ENCODE measurements around the gene COPG1.
A peak's percentile ranks its signal among the peaks of the same experiment; 100 is the strongest.

The COPG1 gene

GRCh38 chr3:129316248-129317013 lies 67.0 kb downstream of the COPG1 start:
- peak; percentile 85 for DNase-seq (ENCODE audit: extremely low spot score)
- no peak for TF ChIP-seq HDGF (IDR thresholded peaks at IDR 0.05; ENCODE audit: borderline replicate concordance)
- TF ChIP-seq BHLHE40 (IDR thresholded peaks at IDR 0.05; ENCODE audit: borderline replicate concordance) = no peak
- no peak for TF ChIP-seq ARNT (IDR thresholded peaks at IDR 0.05)
- TF ChIP-seq L3MBTL2 (conservative IDR thresholded peaks at IDR 0.05) = 0 out of 2 replicates have a peak, but pooled peaks have one; percentile 20
- no peak for TF ChIP-seq ZNF384 (IDR thresholded peaks at IDR 0.05)
- no peak for TF ChIP-seq NFRKB (IDR thresholded peaks at IDR 0.05)
- TF ChIP-seq SUZ12 (IDR thresholded peaks at IDR 0.05) = no peak
- no peak for TF ChIP-seq LEF1 (IDR thresholded peaks at IDR 0.05; ENCODE audit: borderline replicate concordance)
- no peak for TF ChIP-seq CTBP1 (IDR thresholded peaks at IDR 0.05; ENCODE audit: borderline replicate concordance)
- TF ChIP-seq FOXM1 (IDR thresholded peaks at IDR 0.05; ENCODE audit: borderline replicate concordance) = peak; percentile 63; the same call in 1 of the 2 replicates
- TF ChIP-seq FOXA1 (IDR thresholded peaks at IDR 0.05) = no peak
- peak; percentile 99 for TF ChIP-seq FOXK2 (IDR thresholded peaks at IDR 0.05)
- peak; percentile 85 for TF ChIP-seq ELF4 (IDR thresholded peaks at IDR 0.05)
- POLR2A ChIA-PET = interaction anchor here (0.7 to 5.3 kb wide), 23 partner anchors 9 to 249 kb away, joined by 3 to 60 read pairs (median 5); partner anchors contain the start of genes COPG1, HMCES, IFT122 and MBD4
- CTCF ChIA-PET = interaction anchor here (0.6 to 1.8 kb wide), 11 partner anchors 9 to 552 kb away, joined by 3 to 13 read pairs (median 4); no protein-coding TSS in a partner anchor

GRCh38 chr3:129317014-129317771 lies 67.8 kb downstream of the COPG1 start:
- TF ChIP-seq L3MBTL2 (conservative IDR thresholded peaks at IDR 0.05) (peak; percentile 4; the same call in 1 of the 2 replicates), TARDBP (IDR thresholded peaks at IDR 0.05) (no peak), ELF4 (IDR thresholded peaks at IDR 0.05) (no peak)
- ChIA-PET CTCF (interaction anchor here (0.6 to 1.8 kb wide), 7 partner anchors 10 to 88 kb away, joined by 3 to 13 read pairs (median 4); no protein-coding TSS in a partner anchor), POLR2A (interaction anchor here (1.0 to 5.3 kb wide), 15 partner anchors 9 to 123 kb away, joined by 3 to 60 read pairs (median 6); partner anchors contain the start of genes COPG1, HMCES, IFT122 and MBD4)
- no peak for DNase-seq (ENCODE audit: extremely low spot score)

GRCh38 chr3:129317848-129318247 lies 68.4 kb downstream of the COPG1 start:
- CTCF ChIA-PET = no interaction called here
- POLR2A ChIA-PET = interaction anchor here (0.6 kb wide), 1 partner anchor 37 kb away, joined by 3 read pairs; no protein-coding TSS in a partner anchor
- TF ChIP-seq ELF4 (IDR thresholded peaks at IDR 0.05) (no peak), FOXK2 (IDR thresholded peaks at IDR 0.05) (no peak), PKNOX1 (IDR thresholded peaks at IDR 0.05) (no peak), HDGF (IDR thresholded peaks at IDR 0.05; ENCODE audit: borderline replicate concordance) (no peak), NFRKB (IDR thresholded peaks at IDR 0.05) (no peak), CTBP1 (IDR thresholded peaks at IDR 0.05; ENCODE audit: borderline replicate concordance) (no peak), FOXM1 (IDR thresholded peaks at IDR 0.05; ENCODE audit: borderline replicate concordance) (no peak), BHLHE40 (IDR thresholded peaks at IDR 0.05; ENCODE audit: borderline replicate concordance) (no peak), LEF1 (IDR thresholded peaks at IDR 0.05; ENCODE audit: borderline replicate concordance) (no peak), ZNF384 (IDR thresholded peaks at IDR 0.05) (no peak), ARNT (IDR thresholded peaks at IDR 0.05) (no peak), FOXA1 (IDR thresholded peaks at IDR 0.05) (no peak), SP1 (IDR thresholded peaks at IDR 0.05) (no peak), SUZ12 (IDR thresholded peaks at IDR 0.05) (no peak), L3MBTL2 (conservative IDR thresholded peaks at IDR 0.05) (no peak), TARDBP (IDR thresholded peaks at IDR 0.05) (no peak)
- DNase-seq (ENCODE audit: extremely low spot score) = no peak

GRCh38 chr3:129318921-129319320 lies 69.5 kb downstream of the COPG1 start:
- DNase-seq (ENCODE audit: extremely low spot score) = no peak
- POLR2A ChIA-PET = no interaction called here
- TF ChIP-seq L3MBTL2 (conservative IDR thresholded peaks at IDR 0.05) = no peak
- TF ChIP-seq ZNF384 (IDR thresholded peaks at IDR 0.05) = no peak
- TF ChIP-seq BHLHE40 (IDR thresholded peaks at IDR 0.05; ENCODE audit: borderline replicate concordance) = no peak
- TF ChIP-seq ELF4 (IDR thresholded peaks at IDR 0.05) = no peak
- no peak for TF ChIP-seq FOXK2 (IDR thresholded peaks at IDR 0.05)
- no peak for TF ChIP-seq FOXM1 (IDR thresholded peaks at IDR 0.05; ENCODE audit: borderline replicate concordance)
- no peak for TF ChIP-seq LEF1 (IDR thresholded peaks at IDR 0.05; ENCODE audit: borderline replicate concordance)
- no peak for TF ChIP-seq FOXA1 (IDR thresholded peaks at IDR 0.05)
- TF ChIP-seq PKNOX1 (IDR thresholded peaks at IDR 0.05) = no peak
- TF ChIP-seq SUZ12 (IDR thresholded peaks at IDR 0.05) = no peak
- TF ChIP-seq CTBP1 (IDR thresholded peaks at IDR 0.05; ENCODE audit: borderline replicate concordance) = no peak
- TF ChIP-seq SP1 (IDR thresholded peaks at IDR 0.05) = no peak
- no peak for TF ChIP-seq NFRKB (IDR thresholded peaks at IDR 0.05)
- no peak for TF ChIP-seq HDGF (IDR thresholded peaks at IDR 0.05; ENCODE audit: borderline replicate concordance)
- TF ChIP-seq TARDBP (IDR thresholded peaks at IDR 0.05) = no peak
- no peak for TF ChIP-seq ARNT (IDR thresholded peaks at IDR 0.05)
- CTCF ChIA-PET = no interaction called here

- TF ChIP-seq LEF1 (IDR thresholded peaks at IDR 0.05; ENCODE audit: borderline replicate concordance) (no peak), FOXM1 (IDR thresholded peaks at IDR 0.05; ENCODE audit: borderline replicate concordance) (no peak), BHLHE40 (IDR thresholded peaks at IDR 0.05; ENCODE audit: borderline replicate concordance) (no peak), FOXA1 (IDR thresholded peaks at IDR 0.05) (no peak), TARDBP (IDR thresholded peaks at IDR 0.05) (no peak), NFRKB (IDR thresholded peaks at IDR 0.05) (no peak), L3MBTL2 (conservative IDR thresholded peaks at IDR 0.05) (no peak), FOXK2 (IDR thresholded peaks at IDR 0.05) (no peak), PKNOX1 (IDR thresholded peaks at IDR 0.05) (no peak), ELF4 (IDR thresholded peaks at IDR 0.05) (no peak), SUZ12 (IDR thresholded peaks at IDR 0.05) (no peak), ZNF384 (IDR thresholded peaks at IDR 0.05) (no peak)
- POLR2A ChIA-PET = no interaction called here
- CTCF ChIA-PET = no interaction called here
- DNase-seq (ENCODE audit: extremely low spot score) = no peak
Observed at GRCh38 chr3:129320261-129320660, 70.9 kb downstream of the COPG1 start.
